HepG2 (cell line): Measurements from ENCODE around the gene KRTAP10-2. TPM values are rescaled to one million over a fixed set of nuclear protein-coding genes. Genes with fewer than 3 reads are reported as not detected.

ENCODE experiments used
- CHCHD3 ChIP-seq: sonication (generic); formaldehyde crosslinking; IDR thresholded peaks from 2 replicates; pipeline ENCODE4 v1.8.0; 2022; ENCODE audit warnings: mild to moderate bottlenecking, missing genetic modification reagents, moderate library complexity
- CHD2 ChIP-seq: IDR thresholded peaks from 2 replicates; pipeline ENCODE4 v1.6.1; 2011; ENCODE audit warnings: low read depth, low read length, improper control_type of control experiment
- HNRNPL ChIP-seq: fragments of 200-400 bp; formaldehyde crosslinking; IDR thresholded peaks from 2 replicates; pipeline ENCODE4 v1.6.1; 2017; ENCODE audit warnings: mild to moderate bottlenecking, low read depth, low read length
- KDM2A ChIP-seq: sonication (generic); formaldehyde crosslinking; IDR thresholded peaks from 2 replicates; pipeline ENCODE4 v1.4.0; 2020; ENCODE audit warnings: low read depth, missing genetic modification reagents, borderline replicate concordance
- LCORL ChIP-seq, 2 experiments: fragments of 450-650 bp in 1 of 2; sonication (generic) in 1 of 2; formaldehyde crosslinking in 1 of 2; IDR thresholded peaks; 2 replicates each; pipeline versions ENCODE4 v1.5.0 to v1.6.1; 2017 to 2020; ENCODE audit warnings: antibody characterized with exemption in 1 of 2, missing genetic modification reagents in 1 of 2
- REPIN1 ChIP-seq: sonication (generic); formaldehyde crosslinking; IDR thresholded peaks from 2 replicates; pipeline ENCODE4 v1.8.0; 2022; ENCODE audit warnings: missing genetic modification reagents, low read depth, mild to moderate bottlenecking, borderline replicate concordance
- SPEN ChIP-seq: sonication (generic); formaldehyde crosslinking; IDR thresholded peaks from 2 replicates; pipeline ENCODE4 v1.5.1; 2020; ENCODE audit warnings: low read depth, mild to moderate bottlenecking, missing genetic modification reagents
- U2AF1 ChIP-seq: fragments of 200-400 bp; formaldehyde crosslinking; optimal IDR thresholded peaks from 2 replicates; pipeline ENCODE3; 2017; ENCODE audit warnings: mild to moderate bottlenecking, low read depth, low read length
- ZBTB4 ChIP-seq: sonication (generic); formaldehyde crosslinking; IDR thresholded peaks from 2 replicates; pipeline ENCODE4 v1.4.0; 2020; ENCODE audit warnings: missing genetic modification reagents, mild to moderate bottlenecking, borderline replicate concordance
- ZNF224 ChIP-seq: sonication (generic); formaldehyde crosslinking; IDR thresholded peaks from 2 replicates; pipeline ENCODE4 v1.5.0; 2020; ENCODE audit warnings: mild to moderate bottlenecking, missing genetic modification reagents
- ZNF331 ChIP-seq: sonication (generic); formaldehyde crosslinking; IDR thresholded peaks from 2 replicates; pipeline ENCODE4 v1.4.0; 2020; ENCODE audit warnings: missing genetic modification reagents
- ZNF33B ChIP-seq: sonication (generic); formaldehyde crosslinking; IDR thresholded peaks from 2 replicates; pipeline ENCODE4 v1.5.1; 2020; ENCODE audit warnings: mild to moderate bottlenecking, missing genetic modification reagents
- ZNF430 ChIP-seq: sonication (generic); formaldehyde crosslinking; IDR thresholded peaks from 2 replicates; pipeline ENCODE4 v1.9.0; 2021; ENCODE audit warnings: mild to moderate bottlenecking, missing genetic modification reagents
- ZNF605 ChIP-seq: sonication (generic); formaldehyde crosslinking; IDR thresholded peaks from 2 replicates; pipeline ENCODE4 v1.8.0; 2022; ENCODE audit warnings: mild to moderate bottlenecking, missing genetic modification reagents
- ZNF740 ChIP-seq: sonication (generic); formaldehyde crosslinking; IDR thresholded peaks from 2 replicates; pipeline ENCODE4 v1.4.0; 2020; ENCODE audit warnings: missing genetic modification reagents
- ZNF772 ChIP-seq: sonication (generic); formaldehyde crosslinking; IDR thresholded peaks from 2 replicates; pipeline ENCODE4 v1.5.0; 2020; ENCODE audit warnings: mild to moderate bottlenecking, missing genetic modification reagents
- ZNF784 ChIP-seq: sonication (generic); formaldehyde crosslinking; IDR thresholded peaks from 2 replicates; pipeline ENCODE4 v1.5.1; 2020; ENCODE audit warnings: missing genetic modification reagents, mild to moderate bottlenecking, borderline replicate concordance
- polyA plus RNA-seq, 8 experiments: library from polyadenylated mRNA; depleted of rRNA in 3 of 8; stranded (reverse) in 7 of 8; unstranded in 1 of 8; fragments of >200 nt; fragmentation: Illumina TruSeq in 4 of 8; extraction: Trizol in 4 of 8; gene quantifications; 2 replicates each; pipeline versions ENCODE4 v1.2.1 to v1.2.3, GENCODE V29; 2011 to 2016; ENCODE audit warnings: low read depth in 4 of 8, missing spikeins in 1 of 8, mixed read lengths in 1 of 8; ENCODE audit not compliant: insufficient read depth in 1 of 8
- total RNA-seq, 5 experiments: library from RNA; depleted of rRNA; stranded (reverse); fragments of >200 nt; fragmentation: Illumina TruSeq; extraction: Trizol; gene quantifications; 2 replicates each; pipeline ENCODE4 v1.2.3, GENCODE V29; 2016; ENCODE audit warnings: low read depth in 1 of 5
- TF ChIP-seq, protein P1 (sequence below): sonication (generic); formaldehyde crosslinking; IDR thresholded peaks from 2 replicates; pipeline ENCODE4 v1.4.0; 2020; ENCODE audit warnings: missing genetic modification reagents, low read depth, mild to moderate bottlenecking, borderline replicate concordance
- TF ChIP-seq, protein P2 (sequence below): conservative IDR thresholded peaks from 2 replicates; pipeline ENCODE4 v1.6.1; 2018; ENCODE audit warnings: missing genetic modification reagents

KRTAP10-2 gene
- total and polyA plus RNA-seq, 2 of the 13 experiments (the other 11 are each of a cell fraction or from before 2014, with no cell fraction given): not detected

DNA sequence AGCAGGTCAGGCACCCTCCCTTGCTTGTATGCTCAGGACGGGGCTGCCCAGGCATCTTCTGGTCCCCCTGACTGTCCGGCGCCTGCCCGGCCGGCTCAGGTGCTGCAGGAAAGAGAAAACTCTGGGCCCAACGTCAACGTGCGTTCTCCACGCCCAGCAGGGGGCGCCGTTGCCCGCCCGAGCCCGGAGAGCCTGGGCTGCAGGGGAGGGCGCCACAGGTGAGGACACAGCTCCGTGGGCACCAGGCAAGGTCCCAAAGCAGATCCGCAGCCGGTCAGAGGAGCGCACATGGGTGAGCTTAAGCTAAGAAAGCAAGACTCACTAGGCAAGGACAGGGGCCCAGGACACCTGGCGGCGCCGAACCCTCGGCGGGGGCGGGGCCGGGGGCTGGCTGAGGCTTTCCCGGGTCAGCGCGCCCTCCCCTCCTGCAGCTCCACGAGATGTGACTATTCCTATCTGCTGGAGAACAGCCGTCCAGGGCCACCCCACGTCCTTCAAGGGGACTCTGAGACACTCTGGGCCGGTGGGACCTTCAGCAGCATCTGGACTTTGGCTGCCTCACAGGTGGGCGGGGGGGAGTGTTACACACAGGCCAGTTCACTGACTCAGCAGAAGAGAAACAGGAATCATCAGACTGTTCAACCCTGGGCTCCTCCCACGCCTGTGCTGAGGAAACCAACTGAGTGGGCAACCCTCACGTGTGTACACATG, 40.6 kb downstream of the KRTAP10-2 start (continued):
- 0 out of 2 replicates have a peak, but pooled peaks have one; percentile 63 for TF ChIP-seq ZBTB4 (CRISPR knock-in tag)
- TF ChIP-seq ZNF331 (CRISPR knock-in tag): 0 out of 2 replicates have a peak, but pooled peaks have one; percentile 17
- TF ChIP-seq, protein P1, sequence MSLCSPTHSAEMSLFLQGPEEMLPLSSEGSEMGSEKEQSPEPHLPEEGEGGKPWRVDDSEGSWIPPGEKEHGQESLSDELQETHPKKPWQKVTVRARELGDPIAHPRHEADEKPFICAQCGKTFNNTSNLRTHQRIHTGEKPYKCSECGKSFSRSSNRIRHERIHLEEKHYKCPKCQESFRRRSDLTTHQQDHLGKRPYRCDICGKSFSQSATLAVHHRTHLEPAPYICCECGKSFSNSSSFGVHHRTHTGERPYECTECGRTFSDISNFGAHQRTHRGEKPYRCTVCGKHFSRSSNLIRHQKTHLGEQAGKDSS (CRISPR knock-in tag): peak; percentile 76; the same call in 1 of the 2 replicates
- TF ChIP-seq ZNF224 (CRISPR knock-in tag): 0 out of 2 replicates have a peak, but pooled peaks have one; percentile 40
- TF ChIP-seq REPIN1: no peak
- no peak for TF ChIP-seq ZNF33B
- no peak for TF ChIP-seq CHD2
- TF ChIP-seq SPEN (CRISPR knock-in tag): no peak
- TF ChIP-seq ZNF772 (CRISPR knock-in tag): no peak
- TF ChIP-seq, protein P2, sequence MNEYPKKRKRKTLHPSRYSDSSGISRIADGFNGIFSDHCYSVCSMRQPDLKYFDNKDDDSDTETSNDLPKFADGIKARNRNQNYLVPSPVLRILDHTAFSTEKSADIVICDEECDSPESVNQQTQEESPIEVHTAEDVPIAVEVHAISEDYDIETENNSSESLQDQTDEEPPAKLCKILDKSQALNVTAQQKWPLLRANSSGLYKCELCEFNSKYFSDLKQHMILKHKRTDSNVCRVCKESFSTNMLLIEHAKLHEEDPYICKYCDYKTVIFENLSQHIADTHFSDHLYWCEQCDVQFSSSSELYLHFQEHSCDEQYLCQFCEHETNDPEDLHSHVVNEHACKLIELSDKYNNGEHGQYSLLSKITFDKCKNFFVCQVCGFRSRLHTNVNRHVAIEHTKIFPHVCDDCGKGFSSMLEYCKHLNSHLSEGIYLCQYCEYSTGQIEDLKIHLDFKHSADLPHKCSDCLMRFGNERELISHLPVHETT (CRISPR knock-in tag): 0 out of 2 replicates have a peak, but pooled peaks have one; percentile 44
- TF ChIP-seq U2AF1: peak; percentile 28
- 0 out of 2 replicates have a peak, but pooled peaks have one; percentile 63 for TF ChIP-seq HNRNPL
- no peak for TF ChIP-seq ZNF784 (CRISPR knock-in tag)
- TF ChIP-seq LCORL (IDR thresholded peaks at IDR 0.05): no peak
- peak; percentile 49; the same call in 1 of the 2 replicates for TF ChIP-seq LCORL (CRISPR knock-in tag; IDR thresholded peaks at IDR 0.05)
- TF ChIP-seq ZNF430 (CRISPR knock-in tag): 0 out of 2 replicates have a peak, but pooled peaks have one; percentile 71
- peak; percentile 69; the same call in 1 of the 2 replicates for TF ChIP-seq KDM2A (CRISPR knock-in tag)
- TF ChIP-seq CHCHD3 (CRISPR knock-in tag): 0 out of 2 replicates have a peak, but pooled peaks have one; percentile 79
- TF ChIP-seq ZNF740 (CRISPR knock-in tag): peak; percentile 74; the same call in 1 of the 2 replicates
- TF ChIP-seq ZNF605: peak; percentile 87
